ENCODE results near the gene ARAF.

DNA sequence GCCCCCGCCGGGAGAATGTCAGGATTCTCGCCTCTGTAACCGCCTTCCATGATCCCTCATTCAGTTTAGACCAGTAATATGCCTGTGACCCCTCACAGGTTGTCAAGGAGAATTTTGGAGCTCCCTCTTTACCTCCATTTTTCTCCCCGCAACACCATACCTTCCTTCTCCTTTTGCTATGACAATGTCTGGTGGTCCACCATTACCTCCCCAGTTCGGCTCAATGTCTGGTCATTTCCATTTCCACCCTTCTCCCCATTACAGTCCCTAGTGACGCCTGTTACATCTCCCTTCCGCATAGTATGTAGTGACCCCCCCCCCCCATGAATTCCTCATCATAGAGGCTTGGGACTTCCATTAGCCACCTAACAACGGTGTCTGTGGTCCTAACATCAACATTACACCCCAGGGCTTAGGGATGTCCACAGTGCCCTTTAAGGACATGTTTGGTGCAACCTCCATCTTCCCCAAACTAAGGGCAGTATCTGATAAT, 700 bp downstream of the ARAF start:
- TF ChIP-seq, protein P1, sequence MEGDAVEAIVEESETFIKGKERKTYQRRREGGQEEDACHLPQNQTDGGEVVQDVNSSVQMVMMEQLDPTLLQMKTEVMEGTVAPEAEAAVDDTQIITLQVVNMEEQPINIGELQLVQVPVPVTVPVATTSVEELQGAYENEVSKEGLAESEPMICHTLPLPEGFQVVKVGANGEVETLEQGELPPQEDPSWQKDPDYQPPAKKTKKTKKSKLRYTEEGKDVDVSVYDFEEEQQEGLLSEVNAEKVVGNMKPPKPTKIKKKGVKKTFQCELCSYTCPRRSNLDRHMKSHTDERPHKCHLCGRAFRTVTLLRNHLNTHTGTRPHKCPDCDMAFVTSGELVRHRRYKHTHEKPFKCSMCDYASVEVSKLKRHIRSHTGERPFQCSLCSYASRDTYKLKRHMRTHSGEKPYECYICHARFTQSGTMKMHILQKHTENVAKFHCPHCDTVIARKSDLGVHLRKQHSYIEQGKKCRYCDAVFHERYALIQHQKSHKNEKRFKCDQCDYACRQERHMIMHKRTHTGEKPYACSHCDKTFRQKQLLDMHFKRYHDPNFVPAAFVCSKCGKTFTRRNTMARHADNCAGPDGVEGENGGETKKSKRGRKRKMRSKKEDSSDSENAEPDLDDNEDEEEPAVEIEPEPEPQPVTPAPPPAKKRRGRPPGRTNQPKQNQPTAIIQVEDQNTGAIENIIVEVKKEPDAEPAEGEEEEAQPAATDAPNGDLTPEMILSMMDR (conservative IDR thresholded peaks at IDR 0.05; ENCODE audit: low read depth, low read length) = no peak
- TF ChIP-seq EZH2 (IDR thresholded peaks at IDR 0.05; ENCODE audit: borderline replicate concordance, low read depth, low read length, poor library complexity, severe bottlenecking) = no peak
